ENCODE data around the gene PDE10A. TPM values are rescaled to one million over a fixed set of nuclear protein-coding genes. Genes with fewer than 3 reads are reported as not detected.

The PDE10A gene
- 0.92 and 2.1 TPM in 2 replicates for total RNA-seq (2014; rRNA removed)
- percentile 60 among the genes with signal in this experiment for Bru-seq, nascent RNA
- BruChase-seq, experiment 1, labeled RNA remaining after a 6-hour chase, result percentile 44 among the genes with signal in this experiment
- percentile 54 among the genes with signal in this experiment for BruChase-seq, experiment 2, labeled RNA remaining after a 2-hour chase
- long read RNA-seq, full-length matches to known transcripts, result 5 of 16 reads
- long read RNA-seq, partial matches to known transcripts, result 3 of 16 reads
- long read RNA-seq, other reads (novel, unspliced or antisense), result 8 of 16 reads

- Histone ChIP-seq H3K4me3 (ENCODE audit: low read length) (peak within 1 kb of the TSS; percentile 58), H3F3A (ENCODE audit: low read length, unreplicated experiment) (no peaks in the 10 kb centered on the region), H3K27me3 (ENCODE audit: low read length) (peaks cover 63% of the 10 kb centered on the region), H4K20me1 (ENCODE audit: low read length) (no peaks in the 10 kb centered on the region), H2AFZ (ENCODE audit: low read length) (peak within 1 kb of the TSS; percentile 57; the same call in 1 of the 2 replicates), H3K9me2 (replicated peaks; ENCODE audit: low read length) (no peaks in the 10 kb centered on the region), H3K79me2 (ENCODE audit: low read length) (no peaks in the 10 kb centered on the region), H3K9ac (ENCODE audit: low read length) (no peak within 1 kb of the TSS), H3K4me2 (ENCODE audit: low read length) (peak within 1 kb of the TSS; percentile 80), H3K27ac (ENCODE audit: low read length) (no peak within 1 kb of the TSS), H3K36me3 (ENCODE audit: low read depth, low read length) (no peaks in the 10 kb centered on the region), H3K9me3 (ENCODE audit: low read length) (no peaks in the 10 kb centered on the region), H3K4me1 (ENCODE audit: insufficient read depth, low read length) (peaks cover 4% of the 10 kb centered on the region; the same call in 1 of the 2 replicates)
- POLR2A ChIA-PET (ENCODE audit: unreplicated experiment), result no interaction called here
- DNase-seq (no peak), ATAC-seq (peak; percentile 49)
- CTCF ChIA-PET, result no interaction called here
- no TSS peak for BruUV-seq (replicated peaks)
- TF ChIP-seq CTCF (conservative IDR thresholded peaks at IDR 0.05; ENCODE audit: low read depth, low read length), result no peak
- 0 out of 2 replicates have a peak, but pooled peaks have one; percentile 20 for TF ChIP-seq EZH2phosphoT487 (IDR thresholded peaks at IDR 0.05; ENCODE audit: borderline replicate concordance, low read length)
- intact Hi-C loops (cut with micrococcal nuclease), result loop anchor here (5.0 to 10.0 kb wide), 3 partner anchors 91 to 218 kb away; no protein-coding TSS in a partner anchor
Measured at GRCh38 chr6:165662749-165663376, at the start of gene PDE10A. Gene PDE10A (minus strand): TSS chr6:165663241. CDS start chr6:165662811, 430 bp downstream.

GRCh38 chr6:165708985-165709576 lies 46.0 kb upstream of the PDE10A start:
- BruUV-seq (replicated peaks), result no TSS peak
- DNase-seq (no peak), ATAC-seq (no peak)
- Histone ChIP-seq H3K4me2 (ENCODE audit: low read length) (no peak overlapping the region), H3K79me2 (ENCODE audit: low read length) (no peaks in the 10 kb centered on the region), H2AFZ (ENCODE audit: low read length) (no peak overlapping the region), H3K36me3 (ENCODE audit: low read depth, low read length) (no peaks in the 10 kb centered on the region), H3K27ac (ENCODE audit: low read length) (no peak overlapping the region), H4K20me1 (ENCODE audit: low read length) (no peaks in the 10 kb centered on the region), H3K4me1 (ENCODE audit: insufficient read depth, low read length) (no peaks in the 10 kb centered on the region), H3K9ac (ENCODE audit: low read length) (no peak overlapping the region), H3K9me2 (replicated peaks; ENCODE audit: low read length) (no peaks in the 10 kb centered on the region), H3K9me3 (ENCODE audit: low read length) (no peaks in the 10 kb centered on the region), H3F3A (ENCODE audit: low read length, unreplicated experiment) (no peaks in the 10 kb centered on the region), H3K27me3 (ENCODE audit: low read length) (0 out of 2 replicates have a peak, but pooled peaks cover 4% of the 10 kb centered on the region), H3K4me3 (ENCODE audit: low read length) (no peak overlapping the region)
- no peak for TF ChIP-seq EZH2 (IDR thresholded peaks at IDR 0.05; ENCODE audit: low read length, unreplicated experiment)
- TF ChIP-seq EZH2phosphoT487 (IDR thresholded peaks at IDR 0.05; ENCODE audit: borderline replicate concordance, low read length), result no peak
- no peak for TF ChIP-seq CTCF (conservative IDR thresholded peaks at IDR 0.05; ENCODE audit: low read depth, low read length)
- ChIA-PET POLR2A (ENCODE audit: unreplicated experiment) (no interaction called here), CTCF (no interaction called here)
- intact Hi-C loops (cut with micrococcal nuclease), result no loop called here

Data from PC-3 (cell line).